SK-N-SH treated with all-trans-retinoic acid at 6 μM for 48 hours (cell line): ENCODE results near the gene UHRF1.

Source experiments
- ATAC-seq: fragments of 200-7000 bp; cut with Tn5 transposase; 3 replicates; pipeline ENCODE4 v1.9.1; 2020; ENCODE audit warnings: mild to moderate bottlenecking, moderate library complexity
- BACH2 ChIP-seq: fragments of 250-450 bp; sonication (Bioruptor Pico); IDR thresholded peaks from 2 replicates; pipeline ENCODE4 v1.9.0; 2021; ENCODE audit warnings: mild to moderate bottlenecking, borderline replicate concordance
- CREB5 ChIP-seq: fragments of 250-450 bp; sonication (Bioruptor Pico); IDR thresholded peaks from 2 replicates; pipeline ENCODE4 v1.5.1; 2020; ENCODE audit warnings: low read depth, mild to moderate bottlenecking, moderate library complexity
- CSDC2 ChIP-seq: fragments of 250-450 bp; sonication (Bioruptor Pico); IDR thresholded peaks from 2 replicates; pipeline ENCODE4 v1.5.0; 2020; ENCODE audit warnings: mild to moderate bottlenecking, moderate library complexity
- ESRRG ChIP-seq: fragments of 250-450 bp; sonication (Bioruptor Pico); IDR thresholded peaks from 2 replicates; pipeline ENCODE4 v1.6.1; 2021; ENCODE audit warnings: mild to moderate bottlenecking
- GLIS3 ChIP-seq: fragments of 250-450 bp; sonication (Bioruptor Pico); IDR thresholded peaks from 2 replicates; pipeline ENCODE4 v1.5.0; 2020; ENCODE audit warnings: mild to moderate bottlenecking, moderate library complexity
- ISL1 ChIP-seq: fragments of 250-450 bp; sonication (Bioruptor Pico); IDR thresholded peaks from 2 replicates; pipeline ENCODE4 v2.1.2; 2022; ENCODE audit warnings: mild to moderate bottlenecking, moderate library complexity
- OSR1 ChIP-seq: fragments of 250-450 bp; sonication (Bioruptor Pico); IDR thresholded peaks from 2 replicates; pipeline ENCODE4 v1.8.0; 2022; ENCODE audit warnings: moderate library complexity, mild to moderate bottlenecking, inconsistent platforms
- PATZ1 ChIP-seq: fragments of 250-450 bp; sonication (Bioruptor Pico); IDR thresholded peaks from 2 replicates; pipeline ENCODE4 v1.8.0; 2020; ENCODE audit warnings: mild to moderate bottlenecking, moderate library complexity, borderline replicate concordance
- TCF4 ChIP-seq: fragments of 250-450 bp; sonication (Bioruptor Pico); IDR thresholded peaks from 2 replicates; pipeline ENCODE4 v1.8.0; 2021; ENCODE audit warnings: mild to moderate bottlenecking, moderate library complexity, borderline replicate concordance
- TOX ChIP-seq: fragments of 250-450 bp; sonication (Bioruptor Pico); IDR thresholded peaks from 2 replicates; pipeline ENCODE4 v1.8.0; 2021; ENCODE audit warnings: mild to moderate bottlenecking, moderate library complexity, borderline replicate concordance
- TSHZ2 ChIP-seq: fragments of 250-450 bp; sonication (Bioruptor Pico); IDR thresholded peaks from 2 replicates; pipeline ENCODE4 v1.5.0; 2020; ENCODE audit warnings: mild to moderate bottlenecking, moderate library complexity
- ZC3H10 ChIP-seq: fragments of 250-450 bp; sonication (Bioruptor Pico); IDR thresholded peaks from 2 replicates; pipeline ENCODE4 v1.5.1; 2021; ENCODE audit warnings: mild to moderate bottlenecking, moderate library complexity
- ZFP3 ChIP-seq: fragments of 250-450 bp; sonication (Bioruptor Pico); IDR thresholded peaks from 2 replicates; pipeline ENCODE4 v1.5.0; 2020; ENCODE audit warnings: mild to moderate bottlenecking, moderate library complexity
- ZNF70 ChIP-seq: fragments of 450-650 bp; formaldehyde crosslinking; IDR thresholded peaks from 2 replicates; pipeline ENCODE4 v1.5.0; 2020; ENCODE audit warnings: mild to moderate bottlenecking, moderate library complexity
- TF ChIP-seq, protein P1 (sequence below): fragments of 250-450 bp; sonication (Bioruptor Pico); IDR thresholded peaks from 2 replicates; pipeline ENCODE4 v1.5.1; 2021; ENCODE audit warnings: mild to moderate bottlenecking, moderate library complexity
- TF ChIP-seq, protein P2 (sequence below): fragments of 250-450 bp; sonication (Bioruptor Pico); IDR thresholded peaks from 2 replicates; pipeline ENCODE4 v1.8.0; 2021; ENCODE audit warnings: low read depth, mild to moderate bottlenecking, moderate library complexity, borderline replicate concordance

The UHRF1 gene

DNA sequence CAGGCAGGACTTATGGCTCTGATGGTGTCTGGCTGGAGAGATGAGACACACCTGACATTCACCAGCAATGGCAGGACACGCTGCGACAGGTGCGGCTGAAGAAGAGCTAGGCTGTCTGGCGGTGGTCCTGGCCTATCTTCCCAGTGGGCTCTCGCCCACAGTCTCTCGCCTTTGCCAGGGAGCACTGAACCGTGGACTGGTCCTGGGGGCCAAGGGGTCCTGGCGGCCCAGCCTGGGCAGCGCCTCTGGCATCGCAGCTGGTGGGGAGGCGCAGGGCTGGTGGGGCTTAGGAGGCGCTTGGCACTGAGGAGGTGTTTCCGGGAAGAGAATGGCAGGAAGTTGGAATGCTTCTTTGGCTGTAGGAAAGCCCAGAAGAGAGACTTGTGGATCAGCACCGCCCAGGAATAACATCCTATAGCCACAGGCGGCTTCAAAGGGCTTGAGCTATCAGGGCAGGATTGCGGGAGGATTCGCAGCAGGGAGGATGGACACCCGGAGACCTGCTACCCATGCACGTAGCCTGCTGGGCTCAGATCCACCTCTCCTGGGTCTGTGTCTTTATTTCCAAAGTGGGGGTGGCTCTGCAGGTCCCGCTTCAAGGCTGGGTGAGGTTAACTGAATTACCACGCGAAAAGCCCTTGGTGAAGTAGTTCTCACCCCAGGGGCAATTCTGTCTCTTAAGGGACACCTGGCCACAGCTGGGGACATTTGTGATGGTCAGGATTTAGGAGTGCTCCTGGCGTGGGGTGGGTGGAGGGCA is 74.2 kb downstream of the UHRF1 start:
- no peak for ATAC-seq
- TF ChIP-seq ZFP3 (CRISPR knock-in tag) (no peak), GLIS3 (CRISPR knock-in tag) (no peak), PATZ1 (CRISPR knock-in tag) (no peak), TOX (CRISPR knock-in tag) (no peak), TSHZ2 (no peak), CSDC2 (no peak), ISL1 (CRISPR knock-in tag) (no peak), ZNF70 (CRISPR knock-in tag) (no peak), ESRRG (CRISPR knock-in tag) (no peak), ZC3H10 (CRISPR knock-in tag) (no peak)
- TF ChIP-seq, protein P1, sequence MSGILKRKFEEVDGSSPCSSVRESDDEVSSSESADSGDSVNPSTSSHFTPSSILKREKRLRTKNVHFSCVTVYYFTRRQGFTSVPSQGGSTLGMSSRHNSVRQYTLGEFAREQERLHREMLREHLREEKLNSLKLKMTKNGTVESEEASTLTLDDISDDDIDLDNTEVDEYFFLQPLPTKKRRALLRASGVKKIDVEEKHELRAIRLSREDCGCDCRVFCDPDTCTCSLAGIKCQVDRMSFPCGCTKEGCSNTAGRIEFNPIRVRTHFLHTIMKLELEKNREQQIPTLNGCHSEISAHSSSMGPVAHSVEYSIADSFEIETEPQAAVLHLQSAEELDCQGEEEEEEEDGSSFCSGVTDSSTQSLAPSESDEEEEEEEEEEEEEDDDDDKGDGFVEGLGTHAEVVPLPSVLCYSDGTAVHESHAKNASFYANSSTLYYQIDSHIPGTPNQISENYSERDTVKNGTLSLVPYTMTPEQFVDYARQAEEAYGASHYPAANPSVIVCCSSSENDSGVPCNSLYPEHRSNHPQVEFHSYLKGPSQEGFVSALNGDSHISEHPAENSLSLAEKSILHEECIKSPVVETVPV (CRISPR knock-in tag), result no peak
- TF ChIP-seq, protein P2, sequence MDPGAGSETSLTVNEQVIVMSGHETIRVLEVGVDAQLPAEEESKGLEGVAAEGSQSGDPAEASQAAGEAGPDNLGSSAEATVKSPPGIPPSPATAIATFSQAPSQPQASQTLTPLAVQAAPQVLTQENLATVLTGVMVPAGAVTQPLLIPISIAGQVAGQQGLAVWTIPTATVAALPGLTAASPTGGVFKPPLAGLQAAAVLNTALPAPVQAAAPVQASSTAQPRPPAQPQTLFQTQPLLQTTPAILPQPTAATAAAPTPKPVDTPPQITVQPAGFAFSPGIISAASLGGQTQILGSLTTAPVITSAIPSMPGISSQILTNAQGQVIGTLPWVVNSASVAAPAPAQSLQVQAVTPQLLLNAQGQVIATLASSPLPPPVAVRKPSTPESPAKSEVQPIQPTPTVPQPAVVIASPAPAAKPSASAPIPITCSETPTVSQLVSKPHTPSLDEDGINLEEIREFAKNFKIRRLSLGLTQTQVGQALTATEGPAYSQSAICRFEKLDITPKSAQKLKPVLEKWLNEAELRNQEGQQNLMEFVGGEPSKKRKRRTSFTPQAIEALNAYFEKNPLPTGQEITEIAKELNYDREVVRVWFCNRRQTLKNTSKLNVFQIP (CRISPR knock-in tag), result no peak

- TF ChIP-seq OSR1 (CRISPR knock-in tag), result no peak
- ATAC-seq, result no peak
These were observed 74.7 kb downstream of the UHRF1 start for GRCh38 chr19:4984106-4984380.

- TF ChIP-seq, protein P1 (CRISPR knock-in tag), result no peak
- no peak for TF ChIP-seq ZC3H10 (CRISPR knock-in tag)
- TF ChIP-seq TSHZ2, result no peak
- TF ChIP-seq BACH2 (CRISPR knock-in tag), result no peak
- TF ChIP-seq, protein P2 (CRISPR knock-in tag), result no peak
- no peak for TF ChIP-seq TCF4 (CRISPR knock-in tag)
- no peak for TF ChIP-seq CREB5 (CRISPR knock-in tag)
- ATAC-seq, result no peak
These were observed 75.2 kb downstream of the UHRF1 start for GRCh38 chr19:4984438-4984990.
